ENCODE measurements around the gene EML5. TPM values are rescaled to one million over a fixed set of nuclear protein-coding genes. Genes with fewer than 3 reads are reported as not detected.

EML5 gene
- total and polyA plus RNA-seq, 9 donors, result 0.38 to 1.7 (median 0.85) TPM

DNA sequence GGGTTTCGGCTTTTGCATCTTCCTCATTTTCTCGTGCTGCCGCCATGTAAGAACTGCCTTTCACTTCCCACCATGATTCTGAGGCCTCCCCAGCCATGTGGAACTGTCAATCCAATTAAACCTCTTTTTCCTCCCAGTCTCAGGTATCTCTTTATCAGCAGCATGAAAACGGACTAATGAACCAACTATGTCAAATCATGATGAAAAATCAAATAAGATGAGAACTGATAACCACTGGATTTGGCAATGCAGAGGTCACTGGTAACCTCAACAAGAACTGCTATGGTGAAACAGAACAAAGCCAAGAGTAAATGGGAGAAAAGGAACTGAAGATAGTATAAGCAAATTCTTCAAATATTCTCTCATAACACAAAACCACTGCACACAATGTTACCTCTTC, 6.0 kb downstream of the EML5 start:
- peaks cover 5% of the 10 kb centered on the region for H3K9me3 ChIP-seq (replicated peaks; ENCODE audit: control insufficient read depth, low read depth, low read length)
- no peak overlapping the region for H3K27ac ChIP-seq (ENCODE audit: low read length)
- no peak for DNase-seq
- H3K36me3 ChIP-seq (ENCODE audit: control insufficient read depth, insufficient read depth, low read length), result no peaks in the 10 kb centered on the region
- H3K4me1 ChIP-seq (ENCODE audit: control insufficient read depth, insufficient read depth, low read length), result peaks cover 2% of the 10 kb centered on the region
- peaks cover 6% of the 10 kb centered on the region for H3K27me3 ChIP-seq (ENCODE audit: control insufficient read depth, insufficient read depth, low read length)
- H3K4me3 ChIP-seq (ENCODE audit: low read length), result no peak overlapping the region
- WGBS (ENCODE audit: insufficient coverage), result 86% methylated on average over 2 of the region's 4 CpGs

DNA sequence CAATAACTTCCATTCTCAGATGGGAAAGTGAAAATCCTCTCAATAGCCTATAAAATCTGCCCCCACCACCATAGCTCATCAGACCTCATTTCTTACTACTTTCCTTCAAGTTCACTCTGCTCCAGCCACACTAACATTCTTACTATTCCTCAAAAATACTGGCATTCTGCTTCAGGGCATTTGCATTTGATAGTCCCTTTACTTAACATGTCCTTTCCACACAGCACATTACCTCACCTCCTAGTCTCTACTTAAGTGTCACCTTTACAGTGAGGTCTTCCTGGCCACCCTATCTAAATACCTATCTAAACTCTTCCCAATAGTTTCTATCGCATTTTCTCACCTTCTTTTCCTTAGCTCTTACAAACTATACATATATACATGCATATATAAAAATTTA, 6.8 kb downstream of the EML5 start:
- no peak for DNase-seq
- H3K4me1 ChIP-seq (ENCODE audit: control insufficient read depth, insufficient read depth, low read length), result no peaks in the 10 kb centered on the region
- H3K36me3 ChIP-seq (ENCODE audit: control insufficient read depth, insufficient read depth, low read length), result no peaks in the 10 kb centered on the region
- peaks cover 4% of the 10 kb centered on the region for H3K27me3 ChIP-seq (ENCODE audit: control insufficient read depth, insufficient read depth, low read length)
- no peak overlapping the region for H3K4me3 ChIP-seq (ENCODE audit: low read length)
- H3K27ac ChIP-seq (ENCODE audit: low read length), result no peak overlapping the region
- H3K9me3 ChIP-seq (replicated peaks; ENCODE audit: control insufficient read depth, low read depth, low read length), result peaks cover 5% of the 10 kb centered on the region
- WGBS (ENCODE audit: insufficient coverage), result no CpG with 5 or more reads among the region's 1 CpG

DNA sequence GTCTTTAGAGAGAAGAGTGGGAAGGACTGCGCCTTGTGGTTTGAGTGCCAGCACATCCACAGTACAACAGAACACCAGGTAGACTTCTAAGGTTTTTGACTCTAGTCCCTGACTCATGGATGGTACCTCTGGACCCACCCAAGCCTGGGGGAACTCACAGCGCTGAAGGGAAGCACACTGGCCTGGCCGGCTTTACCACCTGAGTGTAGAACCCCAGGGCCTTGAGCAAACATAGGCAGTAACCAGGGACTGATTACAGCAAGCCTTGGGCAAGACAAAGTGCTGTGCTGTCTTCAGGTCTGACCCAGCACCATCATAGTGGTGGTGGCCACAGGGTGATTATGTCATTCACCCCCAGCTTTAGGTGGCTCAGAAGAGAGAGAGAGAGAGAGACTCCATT, 17.2 kb downstream of the EML5 start:
- Histone ChIP-seq H3K4me3 (ENCODE audit: low read length) (no peak overlapping the region), H3K36me3 (ENCODE audit: control insufficient read depth, insufficient read depth, low read length) (no peaks in the 10 kb centered on the region), H3K27ac (ENCODE audit: low read length) (no peak overlapping the region), H3K27me3 (ENCODE audit: control insufficient read depth, insufficient read depth, low read length) (no peaks in the 10 kb centered on the region), H3K4me1 (ENCODE audit: control insufficient read depth, insufficient read depth, low read length) (no peaks in the 10 kb centered on the region), H3K9me3 (replicated peaks; ENCODE audit: control insufficient read depth, low read depth, low read length) (no peaks in the 10 kb centered on the region)
- 100% methylated on average over 2 of the region's 3 CpGs for whole genome bisulfite sequencing (ENCODE audit: insufficient coverage)
- DNase-seq, result no peak

DNA sequence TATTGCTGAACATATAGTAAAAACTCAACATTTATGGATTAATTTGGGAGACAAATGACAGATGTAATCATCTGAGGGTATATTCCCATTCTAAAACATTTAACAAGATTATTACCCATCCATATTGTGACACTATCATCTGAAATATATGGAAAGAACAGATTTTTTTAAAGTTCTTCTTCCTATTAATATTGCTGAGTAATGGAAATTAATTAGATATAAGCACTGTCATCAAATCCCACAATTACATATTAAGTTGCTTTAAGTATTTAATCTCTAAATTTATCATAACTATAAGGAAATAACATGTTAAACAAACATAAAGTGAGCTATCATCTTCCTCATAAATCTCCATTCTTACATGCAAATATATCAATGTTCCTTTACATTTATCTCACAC, 22.0 kb downstream of the EML5 start:
- DNase-seq, result no peak
- Histone ChIP-seq H3K27ac (ENCODE audit: low read length) (no peak overlapping the region), H3K9me3 (replicated peaks; ENCODE audit: control insufficient read depth, low read depth, low read length) (peaks cover 2% of the 10 kb centered on the region), H3K27me3 (ENCODE audit: control insufficient read depth, insufficient read depth, low read length) (no peaks in the 10 kb centered on the region), H3K4me3 (ENCODE audit: low read length) (no peak overlapping the region), H3K36me3 (ENCODE audit: control insufficient read depth, insufficient read depth, low read length) (no peaks in the 10 kb centered on the region), H3K4me1 (ENCODE audit: control insufficient read depth, insufficient read depth, low read length) (no peaks in the 10 kb centered on the region)

DNA sequence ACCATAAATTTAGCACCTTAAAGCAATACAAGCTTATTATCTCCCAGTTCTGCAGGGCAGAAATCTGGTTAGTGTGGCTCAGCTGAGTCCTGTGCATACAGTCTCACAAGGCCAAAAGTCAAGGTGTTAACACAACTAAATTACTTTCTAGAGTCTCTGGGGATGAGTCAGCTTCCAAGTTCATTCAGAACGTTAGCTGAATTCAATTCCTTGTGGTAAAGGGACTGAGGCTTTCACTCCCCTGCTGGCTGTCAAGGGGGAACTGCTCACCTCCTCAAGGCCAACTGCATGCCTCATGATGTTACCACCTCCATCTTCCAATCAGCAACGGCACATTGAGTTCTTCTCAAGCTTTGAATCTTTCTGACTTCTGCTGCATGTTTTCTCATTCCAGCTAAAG, 27.6 kb downstream of the EML5 start:
- 55% methylated on average over 2 of the region's 2 CpGs for WGBS (ENCODE audit: insufficient coverage)
- Histone ChIP-seq H3K4me1 (ENCODE audit: control insufficient read depth, insufficient read depth, low read length) (no peaks in the 10 kb centered on the region), H3K27me3 (ENCODE audit: control insufficient read depth, insufficient read depth, low read length) (no peaks in the 10 kb centered on the region), H3K27ac (ENCODE audit: low read length) (no peak overlapping the region), H3K36me3 (ENCODE audit: control insufficient read depth, insufficient read depth, low read length) (no peaks in the 10 kb centered on the region), H3K9me3 (replicated peaks; ENCODE audit: control insufficient read depth, low read depth, low read length) (peaks cover 2% of the 10 kb centered on the region), H3K4me3 (ENCODE audit: low read length) (no peak overlapping the region)
- no peak for DNase-seq

DNA sequence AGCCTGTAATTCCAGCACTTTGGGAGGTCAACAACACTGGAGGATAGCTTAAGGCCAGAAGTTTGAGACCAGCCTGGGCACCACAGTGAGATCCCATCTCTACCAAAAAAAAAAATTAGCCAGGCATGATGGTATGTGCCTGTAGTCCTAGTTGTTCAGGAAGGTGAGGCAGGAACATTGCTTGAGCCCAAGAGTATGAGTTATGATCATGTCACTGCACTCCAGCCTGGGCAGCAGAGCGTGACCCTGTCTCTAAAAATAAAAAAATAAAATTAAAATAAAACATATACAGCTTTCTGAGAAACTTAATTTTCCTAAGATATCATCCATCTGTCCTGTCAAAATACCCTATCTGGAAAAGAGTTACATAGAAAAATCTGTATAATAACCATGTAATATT, 38.9 kb downstream of the EML5 start:
- H3K4me3 ChIP-seq (ENCODE audit: low read length), result no peak overlapping the region

DNA sequence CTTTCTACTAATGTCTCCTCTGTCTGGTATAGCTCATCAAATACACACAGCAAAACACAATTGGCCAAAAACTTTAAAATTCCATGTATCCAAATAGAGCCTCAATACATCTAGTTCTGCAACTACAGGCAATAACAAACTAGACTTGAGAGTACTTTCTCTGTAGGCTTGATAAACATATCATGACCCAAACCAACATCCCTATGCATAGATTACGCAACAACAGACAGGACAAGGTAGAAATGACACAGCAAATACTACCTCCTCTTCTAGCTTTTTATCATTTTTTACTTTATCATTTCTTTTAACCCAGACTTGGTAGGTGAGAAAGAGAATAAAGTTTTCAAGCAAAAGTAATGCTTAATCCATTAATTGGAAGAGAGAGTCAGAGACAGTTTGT, 41.8 kb downstream of the EML5 start:
- WGBS (ENCODE audit: insufficient coverage), result no CpG with 5 or more reads among the region's 1 CpG
- no peaks in the 10 kb centered on the region for H3K4me1 ChIP-seq (ENCODE audit: control insufficient read depth, insufficient read depth, low read length)
- no peak overlapping the region for H3K4me3 ChIP-seq (ENCODE audit: low read length)
- H3K27me3 ChIP-seq (ENCODE audit: control insufficient read depth, insufficient read depth, low read length), result no peaks in the 10 kb centered on the region
- no peaks in the 10 kb centered on the region for H3K36me3 ChIP-seq (ENCODE audit: control insufficient read depth, insufficient read depth, low read length)
- no peaks in the 10 kb centered on the region for H3K9me3 ChIP-seq (replicated peaks; ENCODE audit: control insufficient read depth, low read depth, low read length)
- no peak for DNase-seq
- H3K27ac ChIP-seq (ENCODE audit: low read length), result no peak overlapping the region

More for the DNA sequence above, 38.9 kb downstream of the EML5 start:
- no peak overlapping the region for H3K27ac ChIP-seq (ENCODE audit: low read length)
- no peak for DNase-seq
- no peaks in the 10 kb centered on the region for H3K27me3 ChIP-seq (ENCODE audit: control insufficient read depth, insufficient read depth, low read length)
- no peaks in the 10 kb centered on the region for H3K9me3 ChIP-seq (replicated peaks; ENCODE audit: control insufficient read depth, low read depth, low read length)
- no CpG with 5 or more reads among the region's 1 CpG for WGBS (ENCODE audit: insufficient coverage)
- no peaks in the 10 kb centered on the region for H3K36me3 ChIP-seq (ENCODE audit: control insufficient read depth, insufficient read depth, low read length)
- H3K4me1 ChIP-seq (ENCODE audit: control insufficient read depth, insufficient read depth, low read length), result no peaks in the 10 kb centered on the region

DNA sequence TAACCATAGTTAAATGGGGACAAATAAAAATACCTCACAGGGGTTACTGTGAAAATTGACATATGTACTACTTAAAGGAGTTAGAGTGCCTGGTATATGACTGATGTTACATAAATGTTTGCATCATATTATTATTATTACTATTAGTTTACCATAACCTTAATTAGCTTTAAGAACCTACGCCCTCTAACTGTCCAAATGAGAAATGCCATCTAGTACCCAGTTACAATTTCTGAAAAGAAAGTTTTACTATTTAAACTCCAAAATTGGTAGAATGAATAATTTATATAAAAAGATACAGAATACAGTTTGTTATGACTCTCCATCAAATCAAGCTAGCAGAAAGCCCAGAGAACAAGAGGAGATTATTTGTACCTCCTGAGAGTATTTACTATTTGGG, 42.3 kb downstream of the EML5 start:
- Histone ChIP-seq H3K4me1 (ENCODE audit: control insufficient read depth, insufficient read depth, low read length) (no peaks in the 10 kb centered on the region), H3K4me3 (ENCODE audit: low read length) (no peak overlapping the region), H3K27ac (ENCODE audit: low read length) (no peak overlapping the region), H3K9me3 (replicated peaks; ENCODE audit: control insufficient read depth, low read depth, low read length) (no peaks in the 10 kb centered on the region), H3K27me3 (ENCODE audit: control insufficient read depth, insufficient read depth, low read length) (no peaks in the 10 kb centered on the region), H3K36me3 (ENCODE audit: control insufficient read depth, insufficient read depth, low read length) (no peaks in the 10 kb centered on the region)
- no CpG with 5 or more reads among the region's 1 CpG for WGBS (ENCODE audit: insufficient coverage)
- no peak for DNase-seq

DNA sequence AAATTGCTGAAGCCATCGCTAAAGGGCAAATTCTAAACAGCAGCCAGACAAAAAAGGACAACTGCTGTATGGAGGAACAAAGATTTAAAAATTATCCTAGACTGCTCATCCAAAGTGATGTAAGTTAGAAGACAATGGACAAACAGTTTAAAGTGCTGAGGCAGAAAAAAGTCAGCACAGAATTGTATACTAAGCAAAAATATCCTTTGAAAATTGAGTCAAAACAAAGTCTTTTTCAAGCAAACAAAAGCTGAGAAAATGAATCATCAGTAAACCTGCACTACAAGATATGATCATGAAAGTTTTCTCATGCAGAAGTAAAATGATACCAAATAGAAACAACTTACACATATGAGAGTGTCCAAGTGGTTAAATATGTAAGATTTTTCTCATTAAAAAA, 43.6 kb downstream of the EML5 start:
- H3K36me3 ChIP-seq (ENCODE audit: control insufficient read depth, insufficient read depth, low read length), result no peaks in the 10 kb centered on the region
- WGBS (ENCODE audit: insufficient coverage), result no CpG with 5 or more reads among the region's 1 CpG
- H3K4me1 ChIP-seq (ENCODE audit: control insufficient read depth, insufficient read depth, low read length), result no peaks in the 10 kb centered on the region
- no peaks in the 10 kb centered on the region for H3K9me3 ChIP-seq (replicated peaks; ENCODE audit: control insufficient read depth, low read depth, low read length)
- no peaks in the 10 kb centered on the region for H3K27me3 ChIP-seq (ENCODE audit: control insufficient read depth, insufficient read depth, low read length)
- no peak overlapping the region for H3K27ac ChIP-seq (ENCODE audit: low read length)
- no peak overlapping the region for H3K4me3 ChIP-seq (ENCODE audit: low read length)
- DNase-seq, result no peak

DNA sequence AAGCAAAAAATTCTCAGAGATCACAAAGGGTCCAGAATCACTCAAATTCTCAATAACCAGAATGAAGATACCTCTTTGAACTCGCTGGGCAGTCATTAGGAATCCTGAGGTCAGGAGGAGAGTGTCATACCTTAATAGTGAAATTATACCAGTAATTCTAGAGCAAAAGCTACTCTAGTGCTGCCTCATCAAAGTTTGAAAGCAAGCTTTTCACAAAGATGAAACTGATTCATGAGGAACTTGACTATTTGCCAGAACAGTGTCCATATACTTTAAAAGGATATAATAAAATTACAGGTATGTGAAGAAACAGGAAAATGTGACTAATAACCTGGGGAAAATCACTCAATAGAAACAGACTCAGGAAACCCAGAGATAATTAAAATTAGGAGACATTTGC, 44.5 kb downstream of the EML5 start:
- Histone ChIP-seq H3K4me3 (ENCODE audit: low read length) (no peak overlapping the region), H3K36me3 (ENCODE audit: control insufficient read depth, insufficient read depth, low read length) (no peaks in the 10 kb centered on the region), H3K4me1 (ENCODE audit: control insufficient read depth, insufficient read depth, low read length) (no peaks in the 10 kb centered on the region), H3K27me3 (ENCODE audit: control insufficient read depth, insufficient read depth, low read length) (no peaks in the 10 kb centered on the region), H3K27ac (ENCODE audit: low read length) (no peak overlapping the region), H3K9me3 (replicated peaks; ENCODE audit: control insufficient read depth, low read depth, low read length) (no peaks in the 10 kb centered on the region)
- WGBS (ENCODE audit: insufficient coverage), result no CpG with 5 or more reads among the region's 1 CpG
- DNase-seq, result no peak

DNA sequence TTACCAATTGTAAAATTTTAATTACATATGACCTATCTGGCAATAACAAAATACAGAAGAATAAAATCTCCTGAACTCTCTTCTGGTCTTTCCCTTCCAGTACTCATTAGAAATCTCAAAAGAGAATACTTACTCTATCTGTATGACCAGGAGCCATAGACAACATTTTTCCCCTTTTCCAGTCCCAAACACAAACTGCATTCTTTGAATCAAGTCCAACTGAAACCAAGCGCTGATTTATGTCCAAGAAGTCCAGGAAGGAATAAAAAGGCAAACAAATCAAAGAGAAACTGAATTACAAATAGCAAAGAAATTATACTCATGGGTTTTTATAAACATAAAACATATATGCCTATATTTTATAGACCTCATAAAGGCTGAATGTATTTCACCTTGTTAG, 46.7 kb downstream of the EML5 start:
- Histone ChIP-seq H3K36me3 (ENCODE audit: control insufficient read depth, insufficient read depth, low read length) (no peaks in the 10 kb centered on the region), H3K4me3 (ENCODE audit: low read length) (no peak overlapping the region), H3K27me3 (ENCODE audit: control insufficient read depth, insufficient read depth, low read length) (no peaks in the 10 kb centered on the region), H3K9me3 (replicated peaks; ENCODE audit: control insufficient read depth, low read depth, low read length) (no peaks in the 10 kb centered on the region), H3K27ac (ENCODE audit: low read length) (no peak overlapping the region), H3K4me1 (ENCODE audit: control insufficient read depth, insufficient read depth, low read length) (no peaks in the 10 kb centered on the region)
- DNase-seq, result peak; percentile 1
- WGBS (ENCODE audit: insufficient coverage), result no CpG with 5 or more reads among the region's 1 CpG
